Measurements from ENCODE around the gene DHRS12.

The DHRS12 gene

DNA sequence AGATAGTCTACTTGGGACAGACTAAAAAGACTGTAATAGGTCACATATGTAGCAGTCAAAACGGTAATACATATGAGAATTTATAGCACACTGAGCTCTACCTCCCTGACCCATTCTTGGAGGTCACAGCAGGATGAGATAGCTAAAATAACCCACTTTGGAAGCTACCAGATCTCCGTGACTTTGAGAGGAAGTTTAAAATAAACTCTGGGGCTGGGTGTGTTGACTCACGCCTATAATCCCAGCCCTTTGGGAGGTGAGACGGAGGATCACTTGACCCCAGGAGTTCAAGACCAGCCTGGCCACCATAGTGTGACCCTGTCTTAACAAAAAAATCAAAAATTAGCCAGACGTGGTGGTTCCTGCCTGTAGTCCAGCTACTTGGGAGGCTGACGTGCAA is 45.3 kb downstream of the DHRS12 start:
- in situ Hi-C loops (cut with MboI; ENCODE audit: low sequenced_read_pairs, unreplicated experiment), result no loop called here
- TF ChIP-seq, protein P1, sequence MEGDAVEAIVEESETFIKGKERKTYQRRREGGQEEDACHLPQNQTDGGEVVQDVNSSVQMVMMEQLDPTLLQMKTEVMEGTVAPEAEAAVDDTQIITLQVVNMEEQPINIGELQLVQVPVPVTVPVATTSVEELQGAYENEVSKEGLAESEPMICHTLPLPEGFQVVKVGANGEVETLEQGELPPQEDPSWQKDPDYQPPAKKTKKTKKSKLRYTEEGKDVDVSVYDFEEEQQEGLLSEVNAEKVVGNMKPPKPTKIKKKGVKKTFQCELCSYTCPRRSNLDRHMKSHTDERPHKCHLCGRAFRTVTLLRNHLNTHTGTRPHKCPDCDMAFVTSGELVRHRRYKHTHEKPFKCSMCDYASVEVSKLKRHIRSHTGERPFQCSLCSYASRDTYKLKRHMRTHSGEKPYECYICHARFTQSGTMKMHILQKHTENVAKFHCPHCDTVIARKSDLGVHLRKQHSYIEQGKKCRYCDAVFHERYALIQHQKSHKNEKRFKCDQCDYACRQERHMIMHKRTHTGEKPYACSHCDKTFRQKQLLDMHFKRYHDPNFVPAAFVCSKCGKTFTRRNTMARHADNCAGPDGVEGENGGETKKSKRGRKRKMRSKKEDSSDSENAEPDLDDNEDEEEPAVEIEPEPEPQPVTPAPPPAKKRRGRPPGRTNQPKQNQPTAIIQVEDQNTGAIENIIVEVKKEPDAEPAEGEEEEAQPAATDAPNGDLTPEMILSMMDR (IDR thresholded peaks at IDR 0.05; ENCODE audit: borderline replicate concordance, control extremely low read depth, extremely low read depth, insufficient read depth, missing control alignments), result no peak
- DNase-seq (ENCODE audit: low spot score), result no peak

DNA sequence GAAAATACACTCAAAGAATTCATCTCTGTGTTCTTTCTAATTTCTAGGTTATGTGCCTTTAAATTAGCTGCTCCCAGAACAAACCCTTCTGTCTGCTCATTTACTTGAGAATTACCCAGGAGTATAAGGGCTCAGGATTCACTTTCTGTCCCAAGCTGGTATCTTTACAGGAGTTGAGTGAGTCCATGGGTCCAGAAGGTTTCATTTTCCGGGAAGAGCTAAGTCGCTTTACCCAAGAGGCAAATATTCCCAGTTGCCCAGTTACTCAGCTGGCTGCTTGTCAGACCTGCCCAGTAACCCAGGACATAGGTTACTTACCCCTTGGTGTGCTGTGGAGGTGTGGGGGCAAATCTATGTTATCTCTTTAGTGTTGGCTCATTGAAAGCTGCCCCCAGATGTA is 47.3 kb downstream of the DHRS12 start:
- in situ Hi-C loops (cut with MboI; ENCODE audit: low sequenced_read_pairs, unreplicated experiment), result no loop called here
- TF ChIP-seq, protein P1 (IDR thresholded peaks at IDR 0.05; ENCODE audit: borderline replicate concordance, control extremely low read depth, extremely low read depth, insufficient read depth, missing control alignments), result no peak
- no peak for DNase-seq (ENCODE audit: low spot score)

DNA sequence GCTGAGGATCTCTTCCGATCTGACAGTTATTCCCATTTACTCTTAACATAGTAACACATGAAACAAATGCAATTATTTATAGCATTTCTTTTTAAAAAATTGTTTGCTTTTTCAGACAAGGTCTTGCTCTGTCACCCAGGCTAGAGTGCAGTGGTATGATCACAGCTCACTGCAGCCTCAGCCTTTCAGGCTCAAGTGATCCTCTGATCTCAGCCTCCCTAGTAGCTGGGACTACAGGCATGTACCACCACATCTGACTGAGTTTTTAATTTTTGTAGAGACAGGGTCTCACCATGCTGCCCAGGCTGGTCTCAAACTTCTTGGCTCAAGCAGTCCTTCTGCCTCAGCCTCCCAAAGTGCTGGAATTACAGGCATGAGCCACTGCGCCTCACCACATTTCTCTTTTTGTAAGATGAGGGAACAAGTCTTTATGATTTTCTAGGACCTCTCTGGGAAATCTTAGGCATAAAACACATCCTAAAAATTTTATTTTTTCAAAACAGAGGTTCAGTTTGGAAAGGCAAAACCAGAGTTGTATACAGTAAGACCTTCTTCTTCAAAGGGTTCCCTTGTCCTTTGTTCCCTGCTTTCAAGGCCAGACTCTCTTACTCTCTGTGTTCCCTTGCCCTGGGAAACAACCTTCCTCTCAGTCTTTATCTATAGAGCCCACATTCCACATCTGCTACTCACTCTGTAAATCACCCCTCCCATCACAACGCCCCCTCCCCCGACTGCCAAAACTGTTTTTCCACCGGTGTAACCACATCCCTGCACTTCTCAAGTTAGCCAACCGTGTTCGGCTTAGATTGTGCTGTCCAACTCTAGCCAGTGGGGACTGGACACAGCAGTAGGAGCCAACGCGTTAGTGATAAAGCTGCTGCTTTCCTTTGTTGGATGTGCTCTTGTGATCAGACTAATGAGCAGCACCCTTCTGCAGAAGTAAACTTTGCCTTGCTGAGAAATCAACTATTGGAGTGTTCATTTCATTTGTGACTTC is 56.2 kb downstream of the DHRS12 start:
- TF ChIP-seq, protein P1 (IDR thresholded peaks at IDR 0.05; ENCODE audit: borderline replicate concordance, control extremely low read depth, extremely low read depth, insufficient read depth, missing control alignments), result no peak
- in situ Hi-C loops (cut with MboI; ENCODE audit: low sequenced_read_pairs, unreplicated experiment), result no loop called here
- DNase-seq (ENCODE audit: low spot score), result no peak

DNA sequence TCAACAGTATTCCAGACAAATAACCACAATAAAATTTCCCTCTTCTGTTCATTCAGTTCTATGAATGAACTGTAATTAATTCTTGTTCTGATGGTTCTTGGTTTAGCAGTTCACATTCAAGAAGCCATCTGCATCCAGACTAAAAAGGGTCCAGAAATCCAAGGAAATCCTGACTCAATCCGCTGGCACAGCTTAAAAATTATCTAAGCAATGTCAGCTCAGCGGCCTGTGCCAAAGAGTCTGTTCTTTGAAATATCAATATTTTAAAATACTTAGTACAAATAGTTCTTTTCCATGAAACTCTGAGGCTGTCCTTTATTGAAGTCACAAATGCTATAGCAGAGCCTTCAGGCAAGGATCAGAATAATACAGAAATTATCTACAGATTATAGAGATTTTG is 57.2 kb downstream of the DHRS12 start:
- in situ Hi-C loops (cut with MboI; ENCODE audit: low sequenced_read_pairs, unreplicated experiment), result no loop called here
- no peak for DNase-seq (ENCODE audit: low spot score)
- TF ChIP-seq, protein P1 (IDR thresholded peaks at IDR 0.05; ENCODE audit: borderline replicate concordance, control extremely low read depth, extremely low read depth, insufficient read depth, missing control alignments), result no peak

DNA sequence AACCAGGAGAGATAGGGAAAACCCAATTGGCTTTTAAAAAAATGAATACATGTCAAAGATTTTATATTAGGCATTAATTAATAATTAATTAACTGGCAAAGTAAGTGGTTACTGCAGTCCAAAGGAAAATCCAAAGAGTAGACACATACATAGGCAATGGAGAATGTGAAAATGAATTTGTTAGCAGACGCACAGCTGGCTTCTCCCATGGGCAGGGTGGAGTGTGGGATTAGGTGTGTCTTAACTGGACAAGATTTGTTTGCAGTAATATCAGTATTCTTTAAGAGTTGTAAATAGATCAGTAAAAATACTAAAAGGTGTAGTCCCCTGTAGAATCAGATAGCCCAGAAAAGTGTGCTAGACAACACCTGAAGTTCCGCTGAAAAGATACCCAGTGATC is 58.7 kb downstream of the DHRS12 start:
- TF ChIP-seq, protein P1 (IDR thresholded peaks at IDR 0.05; ENCODE audit: borderline replicate concordance, control extremely low read depth, extremely low read depth, insufficient read depth, missing control alignments), result no peak
- in situ Hi-C loops (cut with MboI; ENCODE audit: low sequenced_read_pairs, unreplicated experiment), result no loop called here
- no peak for DNase-seq (ENCODE audit: low spot score)

DNA sequence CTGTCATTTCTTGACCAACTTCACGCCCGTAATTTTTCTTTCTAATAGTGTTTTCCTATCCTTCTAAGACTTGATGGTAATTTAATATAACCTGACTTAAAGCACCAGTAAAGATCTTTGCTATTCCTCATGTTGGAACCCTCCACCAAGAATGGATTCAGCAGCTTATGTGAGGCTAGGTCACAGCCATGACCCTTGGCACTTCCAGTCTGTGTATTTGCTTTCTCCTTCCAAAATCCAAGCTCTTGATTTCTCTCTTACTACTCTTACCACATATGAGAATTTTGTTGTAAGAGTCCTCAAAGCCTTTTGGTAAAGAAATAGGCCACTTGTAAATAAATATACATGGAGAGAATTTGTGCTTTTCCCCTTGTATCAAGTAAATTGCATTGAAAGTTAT is 61.4 kb downstream of the DHRS12 start:
- TF ChIP-seq, protein P1 (IDR thresholded peaks at IDR 0.05; ENCODE audit: borderline replicate concordance, control extremely low read depth, extremely low read depth, insufficient read depth, missing control alignments), result no peak
- in situ Hi-C loops (cut with MboI; ENCODE audit: low sequenced_read_pairs, unreplicated experiment), result no loop called here
- DNase-seq (ENCODE audit: low spot score), result no peak

Data from GM13976 (cell line).